Anterior cingulate cortex (tissue), 58 donors: ENCODE data around the gene SLC25A1.
"Not testable (repeated sequence)": the region's sequence is repeated elsewhere in the genome, so short reads cannot be mapped to it uniquely, and the experiment has no call there.

Source experiments
- DNase-seq, 58 donors: peaks; one replicate each; lab custom pipeline; 2025; lab: John Stamatoyannopoulos, UW

The SLC25A1 gene

GRCh38 chr22:19169002-19169946 is 9.3 kb downstream of the SLC25A1 start:
- DNase-seq, result no peak

DNA sequence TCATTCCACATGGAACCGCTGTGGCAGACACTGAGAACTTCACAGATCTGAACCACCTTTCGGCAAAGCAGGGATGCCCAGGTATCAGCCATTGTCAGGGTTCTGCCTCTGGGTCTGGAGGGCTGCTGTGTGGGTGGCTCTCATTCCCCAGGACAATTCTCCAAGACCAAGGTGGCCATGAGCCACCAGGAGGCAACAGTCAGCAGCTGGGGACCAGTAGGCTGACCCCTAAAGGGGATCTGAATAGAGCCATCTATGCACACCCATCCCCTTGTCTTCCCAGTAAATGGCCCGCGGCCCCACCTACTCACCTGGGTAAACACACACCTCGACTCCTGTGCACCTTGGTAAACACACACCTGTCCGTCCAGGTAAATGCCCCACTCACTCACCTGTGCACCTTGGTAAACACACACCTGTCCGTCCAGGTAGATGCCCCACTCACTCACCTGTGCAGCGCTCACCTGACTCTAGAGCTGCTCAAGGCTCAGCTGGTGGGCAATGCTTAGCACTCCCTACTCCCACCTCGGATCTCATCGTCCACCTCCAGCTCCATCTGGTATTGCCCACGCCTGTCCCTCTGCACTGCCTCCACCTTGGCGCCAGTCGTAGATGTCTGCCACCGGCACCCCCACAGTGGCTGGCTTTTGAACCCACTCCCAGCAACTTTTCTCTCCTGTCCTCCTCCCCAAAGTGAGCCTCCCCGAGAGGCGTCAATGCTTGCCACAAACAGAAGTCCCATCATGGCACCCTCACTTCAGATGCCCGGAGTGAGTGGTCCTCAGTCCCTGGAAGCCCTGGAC is 10.2 kb downstream of the SLC25A1 start:
- DNase-seq, result no peak

- DNase-seq, result no peak
Observed at GRCh38 chr22:19167106-19167869, 11.2 kb downstream of the SLC25A1 start.

DNA sequence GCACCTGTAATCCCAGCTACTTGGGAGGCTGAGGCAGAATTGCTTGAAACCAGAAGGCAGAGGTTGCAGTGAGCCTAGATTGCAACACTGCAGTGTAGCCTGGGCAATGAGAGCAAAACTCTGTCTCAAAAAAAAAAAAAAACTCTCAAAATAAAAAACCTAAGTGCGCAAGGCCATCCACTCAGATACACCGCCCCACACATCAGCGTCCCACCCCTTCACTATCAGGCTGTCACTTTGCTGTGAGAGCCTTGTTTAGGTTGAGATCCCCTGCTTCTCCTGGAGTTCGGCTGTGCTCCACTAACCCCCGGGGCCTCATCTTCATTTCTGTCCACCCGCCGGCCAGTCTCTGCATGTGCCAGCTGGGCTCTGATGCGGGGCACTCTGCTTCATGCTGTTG is 12.1 kb downstream of the SLC25A1 start:
- DNase-seq, result no peak

- DNase-seq, result no peak
Observed at GRCh38 chr22:19164425-19164824, 14.1 kb downstream of the SLC25A1 start.

DNA sequence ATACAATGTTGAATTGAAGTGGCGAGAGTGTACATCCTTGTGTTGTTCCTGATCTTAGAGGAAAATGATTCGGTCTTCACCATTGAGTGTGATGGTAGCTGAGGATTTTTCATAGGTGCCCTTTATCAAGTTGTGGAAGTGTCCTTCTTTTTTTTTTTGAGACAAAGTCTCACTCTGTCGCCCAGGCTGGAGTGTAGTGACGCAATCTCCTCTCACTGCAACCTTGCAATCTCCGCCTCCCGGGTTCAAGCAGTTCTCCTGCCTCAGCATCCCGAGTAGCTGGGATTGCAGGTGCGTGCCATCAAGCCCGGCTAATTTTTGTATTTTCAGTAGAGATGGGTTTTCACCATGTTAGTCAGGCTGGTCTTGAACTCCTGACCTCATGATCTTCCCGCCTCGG is 19.9 kb downstream of the SLC25A1 start:
- not testable (repeated sequence) for DNase-seq

DNA sequence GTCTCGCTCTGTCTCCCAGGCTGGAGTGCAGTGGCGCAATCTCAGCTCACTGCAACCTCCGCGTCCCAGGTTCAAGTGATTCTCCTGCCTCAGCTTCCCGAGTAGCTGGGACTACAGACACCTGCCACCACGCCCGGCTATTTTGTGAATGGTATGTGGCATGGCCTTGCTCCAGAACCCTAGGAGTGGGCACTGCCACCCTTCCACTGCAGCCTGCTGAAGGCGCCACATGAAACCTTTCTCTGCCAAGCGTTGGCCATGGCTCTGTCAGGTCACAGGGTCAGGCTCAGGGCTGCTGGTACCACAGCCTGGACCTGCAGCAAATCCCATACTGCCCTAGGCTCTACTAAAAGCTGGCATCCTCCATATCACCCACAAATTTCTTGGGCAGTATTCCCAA is 22.4 kb downstream of the SLC25A1 start:
- DNase-seq, result not testable (repeated sequence)

DNA sequence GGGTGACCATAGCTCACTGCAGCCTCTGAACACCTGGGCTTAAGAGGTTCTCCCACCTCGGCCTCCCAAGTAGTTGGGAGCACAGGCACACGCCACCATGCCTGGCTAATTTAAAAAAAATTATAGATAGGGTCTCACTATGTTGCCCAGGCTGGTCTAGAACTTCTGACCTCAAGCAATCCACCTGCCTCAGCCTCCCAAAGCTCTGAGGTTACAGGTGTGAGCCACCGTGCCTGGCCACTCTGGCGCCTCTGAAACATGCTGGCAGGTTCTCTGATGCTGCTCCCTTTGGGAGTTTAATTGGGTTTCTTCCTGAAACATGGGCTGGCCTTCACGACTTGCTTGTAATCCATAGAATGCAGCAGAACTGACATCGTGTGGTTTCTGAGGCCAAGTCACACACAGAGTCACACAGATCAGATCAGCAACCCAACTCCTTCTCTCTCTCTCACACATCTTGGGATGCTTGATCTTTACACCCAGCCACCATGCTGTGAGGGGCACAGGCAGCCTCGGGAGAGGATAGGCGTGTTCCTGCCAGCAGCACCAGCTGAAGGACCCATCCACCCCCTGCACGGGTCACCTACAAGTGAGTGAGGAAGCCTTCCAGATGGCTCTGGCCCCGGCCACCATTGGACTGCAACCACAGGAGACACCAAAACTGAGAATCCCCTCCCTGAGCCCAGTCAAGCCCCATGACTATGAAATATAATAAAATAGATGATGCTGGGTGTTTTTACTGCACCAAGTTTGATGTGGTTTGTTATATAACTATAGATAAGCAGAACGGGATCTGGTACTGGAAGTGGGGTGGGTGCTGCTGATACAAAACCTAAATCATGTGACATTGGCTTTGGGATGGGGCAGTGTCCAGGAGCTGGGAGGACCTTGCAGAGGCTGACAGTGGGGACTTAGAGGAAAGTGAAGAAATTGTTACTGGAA is 25.3 kb downstream of the SLC25A1 start:
- no peak for DNase-seq

- no peak for DNase-seq
Observed at GRCh38 chr22:19151329-19152191, 27.0 kb downstream of the SLC25A1 start.

DNA sequence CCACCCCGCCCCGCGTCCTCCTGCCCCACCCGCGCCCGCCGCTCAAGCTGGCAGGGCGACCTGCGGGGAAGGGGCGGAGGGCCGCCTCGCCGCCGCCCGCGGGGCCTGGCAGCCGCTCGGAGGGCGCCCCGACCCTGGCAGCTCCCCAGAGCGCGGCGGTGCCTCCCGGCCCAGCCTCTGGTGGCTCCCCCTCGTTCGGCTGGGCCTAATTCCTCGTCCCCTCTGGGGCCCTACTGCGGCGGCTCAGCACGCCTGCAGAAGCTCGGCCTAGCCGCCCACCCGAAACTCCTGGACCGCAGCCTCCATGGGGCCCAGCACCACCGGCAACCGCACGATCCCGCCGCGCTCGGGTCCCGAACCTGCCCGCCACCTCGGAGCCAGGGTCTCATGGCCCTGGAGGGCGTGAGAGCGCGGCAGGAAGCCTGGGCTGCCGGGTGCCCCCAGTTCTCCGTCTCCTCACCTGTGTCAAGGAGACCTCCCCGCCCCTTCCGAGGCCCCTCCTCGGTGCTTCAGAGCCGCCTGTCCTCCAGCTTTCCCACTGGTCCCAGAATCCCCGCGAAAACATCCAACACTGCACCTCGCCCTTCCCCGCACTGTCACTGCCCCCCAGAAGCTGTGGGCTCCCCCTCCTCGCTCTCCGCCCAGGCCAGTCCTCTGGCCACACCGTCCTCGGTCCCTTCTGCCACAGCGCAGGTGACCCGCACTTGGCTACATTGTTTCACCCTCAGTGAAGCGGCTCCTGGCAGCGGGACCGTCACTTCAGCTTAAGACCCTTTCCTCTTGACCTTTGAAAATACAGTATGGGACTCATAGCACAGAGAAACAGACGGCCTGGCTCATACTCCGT is 27.8 kb downstream of the SLC25A1 start:
- no peak for DNase-seq

- DNase-seq, result no peak
Observed at GRCh38 chr22:19149991-19150390, 28.5 kb downstream of the SLC25A1 start, which contains the start of gene GSC2. GSC2 (minus strand) TSS chr22:19150292; CDS start chr22:19150283, 9 bp downstream.

DNA sequence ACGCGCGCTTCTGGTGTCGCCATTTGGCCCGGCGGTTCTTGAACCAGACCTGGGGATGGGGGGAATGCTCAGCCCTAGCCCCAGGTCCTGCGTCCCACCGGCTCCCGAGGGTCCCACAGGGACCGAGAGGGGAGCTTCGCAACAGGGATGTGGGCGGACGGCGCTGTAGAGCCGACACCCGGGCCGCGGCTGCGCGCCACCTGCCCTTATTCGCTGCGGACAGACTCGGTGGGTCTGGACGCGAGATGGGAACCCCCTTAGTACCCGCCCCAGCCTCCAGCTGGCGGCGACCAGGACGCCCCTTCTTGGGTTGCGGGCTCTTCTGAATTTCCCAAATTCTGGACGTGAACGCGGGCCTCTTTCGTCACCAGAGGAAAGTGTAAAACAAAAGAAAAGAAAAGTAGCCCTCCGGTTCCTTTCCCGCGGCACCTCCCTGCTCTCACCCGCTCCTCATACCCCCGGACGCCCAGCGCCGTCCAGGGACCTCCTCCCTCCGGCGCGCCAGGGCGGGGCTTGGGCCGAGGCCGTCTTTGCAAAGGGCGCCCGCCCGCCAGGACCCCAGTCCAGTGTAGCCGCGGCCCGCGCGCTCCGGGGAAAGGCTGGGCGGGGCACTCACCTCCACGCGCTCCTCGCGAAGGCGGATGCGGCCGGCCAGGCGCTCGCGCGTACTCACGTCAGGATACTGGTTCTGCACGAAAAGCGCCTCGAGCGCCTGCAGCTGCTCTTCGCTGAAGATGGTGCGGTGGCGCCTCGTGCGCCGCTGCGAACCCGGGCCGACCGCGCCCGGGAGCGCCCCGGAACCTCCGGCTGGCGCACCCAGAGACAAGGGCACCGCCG is 29.3 kb downstream of the SLC25A1 start:
- DNase-seq, result no peak

- no peak for DNase-seq
Observed at GRCh38 chr22:19148417-19149046, 30.0 kb downstream of the SLC25A1 start.

- DNase-seq, result no peak
Observed at GRCh38 chr22:19147195-19147780, 31.2 kb downstream of the SLC25A1 start.

GRCh38 chr22:19146215-19146968 is 32.1 kb downstream of the SLC25A1 start:
- no peak for DNase-seq
